PFSK-1 (cell line): Measurements from ENCODE around the gene ALDH16A1.

Experiments
- FOXP2 ChIP-seq: optimal IDR thresholded peaks from 2 replicates; pipeline ENCODE3; 2011; ENCODE audit warnings: borderline replicate concordance, control low read depth, inconsistent platforms; ENCODE audit not compliant: insufficient read depth; ENCODE audit errors: extremely low read length, extremely low read depth
- POLR2AphosphoS5 ChIP-seq: IDR thresholded peaks from 2 replicates; pipeline ENCODE4 v1.6.1; 2012; ENCODE audit warnings: low read depth, mild to moderate bottlenecking, control low read depth, low read length, moderate library complexity
- SIN3A ChIP-seq: IDR thresholded peaks from 2 replicates; pipeline ENCODE4 v1.6.1; 2012; ENCODE audit warnings: mild to moderate bottlenecking, low read length, moderate library complexity, borderline replicate concordance; ENCODE audit not compliant: insufficient read depth
- TAF1 ChIP-seq: IDR thresholded peaks from 2 replicates; pipeline ENCODE4 v1.6.1; 2012; ENCODE audit warnings: low read length, control low read depth, borderline replicate concordance; ENCODE audit not compliant: insufficient read depth
- TF ChIP-seq, protein P1 (sequence below), 2 experiments: IDR thresholded peaks; 2 replicates each; pipeline versions ENCODE4 v1.6.1 to v1.8.0; 2011 to 2012; ENCODE audit warnings: low read depth in 2 of 2, low read length in 2 of 2, control low read depth in 1 of 2, inconsistent platforms in 1 of 2, mild to moderate bottlenecking in 1 of 2, moderate library complexity in 1 of 2; ENCODE audit not compliant: insufficient read depth in 1 of 2

GRCh38 chr19:49415102-49415809 lies 37.8 kb upstream of the ALDH16A1 start:
- no peak for TF ChIP-seq TAF1
- no peak for TF ChIP-seq POLR2AphosphoS5
- TF ChIP-seq, protein P1, sequence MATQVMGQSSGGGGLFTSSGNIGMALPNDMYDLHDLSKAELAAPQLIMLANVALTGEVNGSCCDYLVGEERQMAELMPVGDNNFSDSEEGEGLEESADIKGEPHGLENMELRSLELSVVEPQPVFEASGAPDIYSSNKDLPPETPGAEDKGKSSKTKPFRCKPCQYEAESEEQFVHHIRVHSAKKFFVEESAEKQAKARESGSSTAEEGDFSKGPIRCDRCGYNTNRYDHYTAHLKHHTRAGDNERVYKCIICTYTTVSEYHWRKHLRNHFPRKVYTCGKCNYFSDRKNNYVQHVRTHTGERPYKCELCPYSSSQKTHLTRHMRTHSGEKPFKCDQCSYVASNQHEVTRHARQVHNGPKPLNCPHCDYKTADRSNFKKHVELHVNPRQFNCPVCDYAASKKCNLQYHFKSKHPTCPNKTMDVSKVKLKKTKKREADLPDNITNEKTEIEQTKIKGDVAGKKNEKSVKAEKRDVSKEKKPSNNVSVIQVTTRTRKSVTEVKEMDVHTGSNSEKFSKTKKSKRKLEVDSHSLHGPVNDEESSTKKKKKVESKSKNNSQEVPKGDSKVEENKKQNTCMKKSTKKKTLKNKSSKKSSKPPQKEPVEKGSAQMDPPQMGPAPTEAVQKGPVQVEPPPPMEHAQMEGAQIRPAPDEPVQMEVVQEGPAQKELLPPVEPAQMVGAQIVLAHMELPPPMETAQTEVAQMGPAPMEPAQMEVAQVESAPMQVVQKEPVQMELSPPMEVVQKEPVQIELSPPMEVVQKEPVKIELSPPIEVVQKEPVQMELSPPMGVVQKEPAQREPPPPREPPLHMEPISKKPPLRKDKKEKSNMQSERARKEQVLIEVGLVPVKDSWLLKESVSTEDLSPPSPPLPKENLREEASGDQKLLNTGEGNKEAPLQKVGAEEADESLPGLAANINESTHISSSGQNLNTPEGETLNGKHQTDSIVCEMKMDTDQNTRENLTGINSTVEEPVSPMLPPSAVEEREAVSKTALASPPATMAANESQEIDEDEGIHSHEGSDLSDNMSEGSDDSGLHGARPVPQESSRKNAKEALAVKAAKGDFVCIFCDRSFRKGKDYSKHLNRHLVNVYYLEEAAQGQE (IDR thresholded peaks at IDR 0.05; ENCODE audit: insufficient read depth in 1 of 2, low read depth in 2 of 2, low read length in 2 of 2), result no peak
- no peak for TF ChIP-seq SIN3A
- TF ChIP-seq FOXP2, result no peak
